ENCODE results near the gene FGF2.
"Not testable (repeated sequence)": the region's sequence is repeated elsewhere in the genome, so short reads cannot be mapped to it uniquely, and the experiment has no call there.

FGF2 gene

DNA sequence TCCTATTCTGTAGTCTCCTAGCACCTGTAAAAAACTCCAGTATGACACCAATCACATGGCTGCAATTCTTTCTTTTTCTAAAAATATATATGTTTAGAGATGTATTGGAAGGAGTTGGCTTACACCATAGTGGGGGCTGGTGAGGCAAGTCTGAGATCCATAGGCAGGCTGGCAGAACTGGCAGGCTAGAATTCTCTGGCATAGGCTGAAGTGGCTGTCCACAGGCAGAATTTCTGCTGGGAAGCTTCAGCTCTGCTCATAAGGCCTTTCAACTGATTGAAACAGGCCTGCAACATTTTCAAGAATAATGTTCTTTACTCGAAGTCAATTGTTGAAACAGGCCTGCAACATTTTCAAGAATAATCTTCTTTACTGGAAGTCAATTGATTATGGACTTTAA lies 37.0 kb downstream of the FGF2 start:
- H3K36me3 ChIP-seq (ENCODE audit: insufficient read depth, low read length), result no peaks in the 10 kb centered on the region
- peaks cover 3% of the 10 kb centered on the region for H3K4me1 ChIP-seq (ENCODE audit: insufficient read depth, low read length)
- no peaks in the 10 kb centered on the region for H3K27me3 ChIP-seq (ENCODE audit: insufficient read depth, low read length)
- no peak overlapping the region for H3K4me3 ChIP-seq (ENCODE audit: low read length)
- no peak overlapping the region for H2AFZ ChIP-seq (ENCODE audit: low read depth, low read length)
- H3K9me3 ChIP-seq (ENCODE audit: low read length), result no peaks in the 10 kb centered on the region

DNA sequence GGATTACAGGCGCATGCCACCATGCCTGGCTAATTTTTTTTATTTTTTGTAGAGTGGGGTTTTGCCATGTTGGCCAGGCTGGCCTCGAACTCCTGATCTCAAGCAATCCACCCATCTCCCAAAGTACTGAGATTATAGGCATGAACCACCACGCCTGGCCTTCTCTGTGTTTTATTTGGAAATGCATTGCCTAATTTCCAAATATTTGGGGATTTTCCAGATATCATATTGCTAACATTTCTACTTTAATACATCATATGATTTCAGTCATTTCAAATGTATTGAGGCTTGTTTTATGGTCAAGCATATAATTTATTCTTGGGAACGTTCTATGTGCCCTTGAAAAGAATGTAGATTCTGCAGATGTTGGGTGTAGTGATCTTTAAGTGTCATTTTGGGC lies 38.8 kb downstream of the FGF2 start:
- H3K4me3 ChIP-seq (ENCODE audit: low read length), result no peak overlapping the region
- peaks cover 3% of the 10 kb centered on the region for H3K4me1 ChIP-seq (ENCODE audit: insufficient read depth, low read length)
- no peaks in the 10 kb centered on the region for H3K27me3 ChIP-seq (ENCODE audit: insufficient read depth, low read length)
- H3K9me3 ChIP-seq (ENCODE audit: low read length), result no peaks in the 10 kb centered on the region
- no peak overlapping the region for H2AFZ ChIP-seq (ENCODE audit: low read depth, low read length)
- H3K36me3 ChIP-seq (ENCODE audit: insufficient read depth, low read length), result no peaks in the 10 kb centered on the region

DNA sequence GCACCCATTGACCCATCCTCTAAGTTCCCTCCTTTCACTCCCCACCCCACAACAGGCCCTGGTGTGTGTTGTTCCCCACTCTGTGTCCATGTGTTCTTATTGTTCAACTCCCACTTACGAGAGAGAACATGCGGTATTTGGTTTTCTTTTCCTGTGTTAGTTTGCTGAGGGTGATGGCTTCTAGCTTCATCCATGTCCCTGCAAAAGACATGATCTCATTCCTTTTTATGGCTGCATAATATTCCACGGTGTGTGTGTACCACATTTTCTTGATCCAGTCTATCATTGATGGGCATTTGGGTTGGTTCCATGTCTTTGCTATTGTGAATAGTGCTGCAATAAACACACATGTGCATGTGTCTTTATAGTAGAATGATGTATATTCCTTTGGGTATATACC lies 41.6 kb downstream of the FGF2 start:
- H3K27me3 ChIP-seq (ENCODE audit: insufficient read depth, low read length); H3K4me1 ChIP-seq (ENCODE audit: insufficient read depth, low read length); H2AFZ ChIP-seq (ENCODE audit: low read depth, low read length); H3K4me3 ChIP-seq (ENCODE audit: low read length); H3K9me3 ChIP-seq (ENCODE audit: low read length); H3K36me3 ChIP-seq (ENCODE audit: insufficient read depth, low read length): not testable (repeated sequence)

DNA sequence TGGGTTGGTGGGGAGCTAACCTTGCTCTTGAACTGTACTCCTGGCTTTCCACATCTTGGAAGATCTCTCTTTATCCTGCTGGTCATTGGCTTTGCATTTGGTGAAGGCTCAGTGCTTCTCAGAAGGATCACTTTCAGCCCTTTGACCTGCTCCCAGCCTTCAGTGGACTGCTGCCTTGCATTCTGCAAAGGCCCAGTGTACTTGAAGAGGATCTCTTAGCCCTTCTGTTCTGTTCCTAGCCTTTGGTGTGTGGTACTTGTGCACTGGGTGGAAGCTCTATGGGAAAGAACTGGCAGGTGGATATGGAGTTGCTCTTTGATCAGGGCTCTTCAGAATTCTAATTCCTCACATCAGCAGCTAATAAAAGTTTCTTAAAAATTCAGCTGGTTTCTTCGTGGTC lies 46.5 kb downstream of the FGF2 start:
- Histone ChIP-seq H3K27me3 (ENCODE audit: insufficient read depth, low read length) (no peaks in the 10 kb centered on the region), H3K36me3 (ENCODE audit: insufficient read depth, low read length) (peaks cover 13% of the 10 kb centered on the region), H2AFZ (ENCODE audit: low read depth, low read length) (no peak overlapping the region), H3K9me3 (ENCODE audit: low read length) (no peaks in the 10 kb centered on the region), H3K4me1 (ENCODE audit: insufficient read depth, low read length) (no peaks in the 10 kb centered on the region), H3K4me3 (ENCODE audit: low read length) (no peak overlapping the region)

DNA sequence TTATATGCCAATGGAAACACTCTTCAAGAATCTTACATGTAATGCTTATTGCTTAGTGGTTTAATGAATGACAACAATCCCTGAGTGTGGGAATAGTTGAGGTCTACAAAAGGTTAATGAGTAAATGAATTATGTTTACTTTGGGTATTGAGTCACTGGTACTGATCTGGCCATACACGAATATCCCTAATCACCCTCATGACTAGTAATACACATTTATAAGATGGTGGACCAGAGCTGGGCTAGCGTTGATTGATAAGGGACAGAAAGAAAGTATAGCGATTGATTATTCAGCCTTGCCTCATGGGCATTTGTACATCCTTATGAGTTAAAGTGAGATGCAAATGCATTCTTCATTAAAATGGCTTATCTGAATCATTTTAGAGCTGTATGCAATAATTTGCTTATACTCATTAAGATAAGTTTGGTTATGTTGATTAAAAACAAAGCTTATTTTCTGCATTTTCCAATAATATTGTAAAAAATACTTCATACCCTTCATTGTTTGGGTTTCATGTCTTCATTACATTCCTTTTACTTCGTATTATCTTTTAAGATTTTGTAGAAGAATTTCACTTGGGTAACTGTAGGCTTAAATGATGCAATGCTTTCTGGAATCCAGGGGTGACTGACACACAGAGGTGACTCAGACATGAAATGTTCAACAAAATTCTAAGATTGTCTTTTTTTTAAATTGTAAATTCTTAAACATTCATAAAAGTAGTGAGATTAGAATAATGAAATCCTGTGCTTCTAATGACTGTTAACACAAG lies 47.4 kb downstream of the FGF2 start:
- no peak overlapping the region for H2AFZ ChIP-seq (ENCODE audit: low read depth, low read length)
- peaks cover 18% of the 10 kb centered on the region for H3K36me3 ChIP-seq (ENCODE audit: insufficient read depth, low read length)
- no peak overlapping the region for H3K4me3 ChIP-seq (ENCODE audit: low read length)
- H3K27me3 ChIP-seq (ENCODE audit: insufficient read depth, low read length), result no peaks in the 10 kb centered on the region
- no peaks in the 10 kb centered on the region for H3K4me1 ChIP-seq (ENCODE audit: insufficient read depth, low read length)
- H3K9me3 ChIP-seq (ENCODE audit: low read length), result no peaks in the 10 kb centered on the region

DNA sequence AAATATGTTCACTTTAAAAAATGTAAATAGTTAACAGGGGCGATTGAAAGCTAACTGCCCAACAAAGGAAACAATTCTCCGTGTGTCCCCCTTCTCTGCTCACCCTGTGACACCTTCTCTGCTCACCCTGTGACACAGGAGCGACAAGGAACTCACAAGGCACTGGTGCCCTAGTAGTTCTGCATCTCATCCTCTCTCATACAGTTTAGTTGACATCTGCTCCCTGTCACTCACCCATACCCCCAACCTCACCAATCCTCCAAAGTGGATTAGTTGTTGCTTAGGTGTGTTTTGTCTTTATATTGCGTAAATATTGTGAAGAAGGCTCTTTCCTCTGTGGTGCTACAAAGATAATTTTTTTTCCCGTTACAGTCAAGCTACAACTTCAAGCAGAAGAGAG lies 49.3 kb downstream of the FGF2 start:
- Histone ChIP-seq H3K36me3 (ENCODE audit: insufficient read depth, low read length) (peaks cover 24% of the 10 kb centered on the region), H3K27me3 (ENCODE audit: insufficient read depth, low read length) (no peaks in the 10 kb centered on the region), H3K4me1 (ENCODE audit: insufficient read depth, low read length) (no peaks in the 10 kb centered on the region), H3K4me3 (ENCODE audit: low read length) (no peak overlapping the region), H2AFZ (ENCODE audit: low read depth, low read length) (no peak overlapping the region), H3K9me3 (ENCODE audit: low read length) (peaks cover 12% of the 10 kb centered on the region)

DNA sequence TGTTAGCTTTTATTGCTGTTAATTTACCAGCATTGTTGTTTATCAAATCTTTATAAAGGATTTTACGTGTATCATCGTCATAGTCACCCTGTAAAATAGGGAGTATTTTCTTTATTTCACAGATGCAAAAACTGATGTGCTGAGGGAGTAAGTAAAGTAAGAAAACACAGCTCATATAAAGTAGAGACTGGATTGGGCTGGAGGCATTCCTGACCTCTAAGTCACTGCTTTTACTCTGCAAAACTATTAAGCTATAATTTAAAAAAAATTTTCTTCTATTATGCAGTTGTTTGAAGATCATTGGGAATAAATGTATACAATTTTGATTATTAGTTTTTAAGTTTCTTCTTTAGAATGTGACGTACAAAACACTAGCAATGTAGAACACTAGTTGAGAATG lies 49.8 kb downstream of the FGF2 start:
- no peaks in the 10 kb centered on the region for H3K27me3 ChIP-seq (ENCODE audit: insufficient read depth, low read length)
- H3K4me3 ChIP-seq (ENCODE audit: low read length), result no peak overlapping the region
- H3K36me3 ChIP-seq (ENCODE audit: insufficient read depth, low read length), result peaks cover 26% of the 10 kb centered on the region
- H3K9me3 ChIP-seq (ENCODE audit: low read length), result peaks cover 13% of the 10 kb centered on the region
- H3K4me1 ChIP-seq (ENCODE audit: insufficient read depth, low read length), result no peaks in the 10 kb centered on the region
- H2AFZ ChIP-seq (ENCODE audit: low read depth, low read length), result no peak overlapping the region

DNA sequence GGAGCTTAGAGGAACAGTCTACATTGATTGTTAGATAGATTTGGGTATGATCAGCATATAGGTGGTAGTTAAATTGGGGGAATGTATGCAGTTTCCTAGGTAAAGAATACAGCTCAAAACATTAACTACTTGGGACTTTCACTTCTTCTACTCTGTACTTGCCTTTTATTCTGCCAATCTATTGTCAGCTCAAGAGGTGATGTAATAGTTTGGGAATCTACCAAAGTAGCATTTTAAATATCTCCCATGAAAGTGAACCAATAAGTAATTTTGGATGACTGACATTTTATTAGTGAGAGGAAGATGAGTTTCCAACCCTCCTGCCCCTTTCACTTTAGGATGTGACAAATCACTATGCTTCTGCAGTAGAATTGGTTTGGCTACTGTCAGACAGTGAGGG lies 52.4 kb downstream of the FGF2 start:
- no peak overlapping the region for H3K4me3 ChIP-seq (ENCODE audit: low read length)
- no peak overlapping the region for H2AFZ ChIP-seq (ENCODE audit: low read depth, low read length)
- peaks cover 13% of the 10 kb centered on the region for H3K9me3 ChIP-seq (ENCODE audit: low read length)
- no peaks in the 10 kb centered on the region for H3K27me3 ChIP-seq (ENCODE audit: insufficient read depth, low read length)
- H3K4me1 ChIP-seq (ENCODE audit: insufficient read depth, low read length), result no peaks in the 10 kb centered on the region
- peaks cover 32% of the 10 kb centered on the region for H3K36me3 ChIP-seq (ENCODE audit: insufficient read depth, low read length)

DNA sequence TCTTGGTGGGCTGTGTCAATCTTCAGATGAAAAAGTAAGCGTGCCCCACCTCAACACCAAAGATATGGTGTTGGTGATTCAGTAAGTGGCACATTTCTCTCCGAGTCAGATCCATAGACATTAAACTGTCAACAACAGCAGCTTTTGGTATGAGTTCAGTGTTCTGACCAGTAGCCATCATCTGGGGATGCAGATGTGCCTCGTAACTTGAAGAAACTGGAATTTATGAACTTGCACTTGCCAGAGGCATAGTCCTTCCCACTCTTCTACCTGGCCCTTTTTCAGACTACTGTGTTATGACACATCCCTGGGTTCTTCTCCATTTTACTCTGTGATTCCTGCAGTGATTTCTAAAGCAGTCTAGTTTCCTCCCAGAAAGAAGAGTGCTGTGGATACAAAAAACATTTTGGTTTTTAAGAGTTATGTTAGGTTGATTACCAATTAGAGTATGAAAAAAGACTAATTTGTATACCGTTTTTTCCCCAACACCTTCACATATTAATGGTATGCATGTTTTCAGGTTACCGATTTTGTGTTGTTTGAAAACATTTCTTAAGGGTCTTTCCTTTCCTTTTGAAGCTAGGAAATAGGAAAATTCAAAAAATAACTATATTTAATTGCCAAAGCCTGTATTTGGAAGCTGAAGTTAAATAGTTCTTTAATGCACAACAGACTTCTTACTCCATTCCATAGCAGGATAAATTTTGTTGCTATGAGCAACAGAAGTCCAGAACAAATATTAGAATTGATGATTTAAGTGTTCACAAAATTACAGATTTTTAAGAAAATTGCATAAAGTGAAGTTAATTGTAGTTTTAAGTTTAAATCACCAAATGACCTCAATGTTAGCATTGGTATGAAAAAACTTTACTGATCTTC lies 56.5 kb downstream of the FGF2 start:
- no peaks in the 10 kb centered on the region for H3K4me1 ChIP-seq (ENCODE audit: insufficient read depth, low read length)
- no peak overlapping the region for H3K4me3 ChIP-seq (ENCODE audit: low read length)
- H3K36me3 ChIP-seq (ENCODE audit: insufficient read depth, low read length), result peaks cover 30% of the 10 kb centered on the region
- peaks cover 16% of the 10 kb centered on the region for H3K9me3 ChIP-seq (ENCODE audit: low read length)
- no peak overlapping the region for H2AFZ ChIP-seq (ENCODE audit: low read depth, low read length)
- no peaks in the 10 kb centered on the region for H3K27me3 ChIP-seq (ENCODE audit: insufficient read depth, low read length)

DNA sequence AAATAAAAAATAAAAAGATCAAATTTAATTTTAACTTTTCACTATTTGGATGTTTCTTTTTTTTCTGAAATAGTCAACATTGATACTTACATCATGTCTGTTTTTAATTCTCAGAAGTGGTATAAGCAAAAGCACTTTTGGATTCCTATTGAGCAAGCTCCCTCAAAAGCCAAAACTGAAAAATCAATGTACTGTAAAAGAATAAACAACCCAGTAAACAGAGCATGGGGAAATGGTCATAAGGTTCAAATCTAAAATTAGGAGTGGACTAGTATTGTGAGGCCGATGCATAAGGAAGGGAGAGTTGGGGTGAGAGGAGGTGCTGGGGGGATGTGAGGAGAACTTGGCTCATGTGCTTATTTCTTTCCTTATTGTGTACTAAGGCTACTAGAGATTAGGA lies 57.9 kb downstream of the FGF2 start:
- no peaks in the 10 kb centered on the region for H3K27me3 ChIP-seq (ENCODE audit: insufficient read depth, low read length)
- H3K36me3 ChIP-seq (ENCODE audit: insufficient read depth, low read length), result peaks cover 29% of the 10 kb centered on the region
- no peaks in the 10 kb centered on the region for H3K4me1 ChIP-seq (ENCODE audit: insufficient read depth, low read length)
- peaks cover 13% of the 10 kb centered on the region for H3K9me3 ChIP-seq (ENCODE audit: low read length)
- no peak overlapping the region for H3K4me3 ChIP-seq (ENCODE audit: low read length)
- no peak overlapping the region for H2AFZ ChIP-seq (ENCODE audit: low read depth, low read length)

DNA sequence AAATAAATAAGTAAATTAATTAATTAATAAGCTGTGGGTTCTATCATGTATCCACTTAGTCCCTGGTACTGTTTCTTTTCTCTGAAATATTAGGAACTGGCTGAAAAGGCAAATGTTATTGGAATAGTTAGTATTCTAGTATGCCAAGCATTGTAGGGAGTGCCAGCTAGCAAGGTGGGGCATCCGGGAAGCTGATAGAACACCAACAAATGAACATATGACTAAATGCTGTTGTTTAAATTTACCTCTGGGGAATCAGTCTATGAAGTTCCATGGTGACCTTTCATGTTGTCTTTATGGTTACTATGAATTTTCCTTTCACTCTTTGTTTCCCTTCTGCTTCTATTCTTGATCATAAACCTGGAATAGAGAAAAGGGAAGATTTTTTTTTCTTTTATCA lies 63.1 kb downstream of the FGF2 start:
- Histone ChIP-seq H3K36me3 (ENCODE audit: insufficient read depth, low read length) (peaks cover 36% of the 10 kb centered on the region), H3K27me3 (ENCODE audit: insufficient read depth, low read length) (no peaks in the 10 kb centered on the region), H3K9me3 (ENCODE audit: low read length) (peaks cover 3% of the 10 kb centered on the region), H3K4me3 (ENCODE audit: low read length) (no peak overlapping the region), H3K4me1 (ENCODE audit: insufficient read depth, low read length) (no peaks in the 10 kb centered on the region), H2AFZ (ENCODE audit: low read depth, low read length) (no peak overlapping the region)

DNA sequence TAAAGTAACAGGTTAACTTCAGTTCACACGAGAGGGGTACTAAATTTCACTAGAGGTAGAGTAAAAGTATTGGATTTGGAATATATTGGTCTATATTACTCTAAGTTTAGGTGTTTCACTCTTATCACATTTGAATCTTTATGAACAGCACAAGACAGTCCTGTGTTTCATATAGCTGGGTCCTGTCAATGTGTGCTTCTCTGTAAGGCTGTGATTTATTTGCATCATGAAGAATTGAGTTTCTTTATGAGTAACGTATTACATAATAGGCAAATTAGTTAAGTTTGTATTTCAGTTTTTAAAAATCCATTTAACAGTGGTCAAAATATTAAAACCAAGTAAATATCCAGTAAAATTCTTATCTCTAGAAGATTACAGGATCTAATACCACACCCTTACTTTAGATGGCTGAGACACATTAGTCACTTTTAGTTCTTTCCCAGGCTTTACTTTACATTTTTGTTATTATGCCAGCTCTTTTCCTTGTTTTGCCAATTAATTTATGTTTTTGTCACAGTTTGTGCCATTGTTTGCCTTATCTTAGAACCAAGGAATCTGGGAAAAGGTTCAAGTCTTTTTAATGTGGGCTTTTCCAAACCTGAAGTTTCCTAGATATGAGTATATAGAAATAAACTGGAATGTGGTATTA lies 63.6 kb downstream of the FGF2 start:
- peaks cover 34% of the 10 kb centered on the region for H3K36me3 ChIP-seq (ENCODE audit: insufficient read depth, low read length)
- H3K4me3 ChIP-seq (ENCODE audit: low read length), result no peak overlapping the region
- no peak overlapping the region for H2AFZ ChIP-seq (ENCODE audit: low read depth, low read length)
- peaks cover 3% of the 10 kb centered on the region for H3K9me3 ChIP-seq (ENCODE audit: low read length)
- H3K4me1 ChIP-seq (ENCODE audit: insufficient read depth, low read length), result peaks cover 2% of the 10 kb centered on the region
- no peaks in the 10 kb centered on the region for H3K27me3 ChIP-seq (ENCODE audit: insufficient read depth, low read length)

DNA sequence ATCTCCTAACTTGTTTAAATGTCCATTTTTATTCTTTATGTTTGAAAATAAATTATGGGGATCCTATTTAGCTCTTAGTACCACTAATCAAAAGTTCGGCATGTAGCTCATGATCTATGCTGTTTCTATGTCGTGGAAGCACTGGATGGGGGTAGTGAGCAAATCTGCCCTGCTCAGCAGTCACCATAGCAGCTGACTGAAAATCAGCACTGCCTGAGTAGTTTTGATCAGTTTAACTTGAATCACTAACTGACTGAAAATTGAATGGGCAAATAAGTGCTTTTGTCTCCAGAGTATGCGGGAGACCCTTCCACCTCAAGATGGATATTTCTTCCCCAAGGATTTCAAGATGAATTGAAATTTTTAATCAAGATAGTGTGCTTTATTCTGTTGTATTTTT lies 68.2 kb downstream of the FGF2 start:
- no peak overlapping the region for H3K4me3 ChIP-seq (ENCODE audit: low read length)
- H3K36me3 ChIP-seq (ENCODE audit: insufficient read depth, low read length), result peaks cover 21% of the 10 kb centered on the region
- H3K9me3 ChIP-seq (ENCODE audit: low read length), result no peaks in the 10 kb centered on the region
- peaks cover 2% of the 10 kb centered on the region for H3K4me1 ChIP-seq (ENCODE audit: insufficient read depth, low read length)
- no peaks in the 10 kb centered on the region for H3K27me3 ChIP-seq (ENCODE audit: insufficient read depth, low read length)
- no peak overlapping the region for H2AFZ ChIP-seq (ENCODE audit: low read depth, low read length)

Data from neuron (in vitro differentiated cells).